Measurements from ENCODE around the gene NUP155.
"Not testable (repeated sequence)": the region's sequence is repeated elsewhere in the genome, so short reads cannot be mapped to it uniquely, and the experiment has no call there.

Gene NUP155

DNA sequence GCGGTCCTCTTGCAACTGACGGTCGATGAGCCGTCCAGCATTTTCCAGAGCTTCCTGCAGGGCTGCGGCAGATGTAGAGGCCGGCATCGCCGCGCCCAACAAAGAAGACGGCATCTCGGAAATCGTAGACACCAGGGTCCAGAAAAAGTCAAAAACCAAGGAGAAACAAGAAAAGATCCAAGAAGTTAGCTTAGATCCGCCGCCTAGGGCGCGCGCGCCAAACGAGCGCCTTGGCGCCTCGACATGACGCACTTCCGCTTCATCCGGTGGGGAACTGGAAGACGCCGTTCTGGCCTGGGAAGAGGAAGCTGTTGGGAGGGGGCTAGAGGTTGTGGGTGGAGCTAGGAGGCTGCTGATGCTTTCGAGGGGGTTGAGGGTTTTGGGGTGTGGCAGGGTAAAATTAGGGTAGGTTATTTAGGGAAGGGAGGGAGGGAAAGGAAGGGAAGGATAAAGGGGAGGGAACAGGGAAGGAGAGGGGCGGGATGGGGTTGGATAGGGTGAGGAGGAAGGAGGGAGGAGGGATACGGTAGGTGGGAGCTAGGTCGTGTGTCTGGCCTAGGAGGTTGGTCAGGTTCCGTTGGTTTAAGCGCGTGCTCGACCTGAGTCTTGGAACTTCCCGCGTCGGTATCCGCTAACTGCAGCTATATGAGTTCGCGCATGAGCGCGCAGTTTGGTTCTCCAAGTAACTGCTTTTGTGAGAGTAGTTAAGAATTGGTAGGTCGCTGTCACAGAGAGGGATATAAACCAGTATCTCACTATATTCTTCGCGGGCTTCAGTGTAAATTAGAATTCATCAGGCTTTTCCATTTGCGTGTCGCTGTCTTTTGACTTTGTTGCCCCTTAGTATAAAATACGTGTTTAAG is at the start of gene NUP155:
NUP155 (minus strand) TSS at position 243 of the 863 bp plus-strand sequence; CDS start at position 114, 129 bp downstream.
- H3K9ac ChIP-seq (ENCODE audit: low read length) = peak within 1 kb of the TSS; percentile 77
- H3K4me1 ChIP-seq (ENCODE audit: control insufficient read depth, insufficient read depth, low read length) = peaks cover 8% of the 10 kb centered on the region
- no peaks in the 10 kb centered on the region for H3K27me3 ChIP-seq (ENCODE audit: control insufficient read depth, insufficient read depth, low read length)
- H3K36me3 ChIP-seq (ENCODE audit: control insufficient read depth, insufficient read depth, low read length) = no peaks in the 10 kb centered on the region
- H3K27ac ChIP-seq (ENCODE audit: low read depth, low read length) = peak within 1 kb of the TSS; percentile 73
- H3K4me3 ChIP-seq (ENCODE audit: low read length) = peak within 1 kb of the TSS; percentile 92

DNA sequence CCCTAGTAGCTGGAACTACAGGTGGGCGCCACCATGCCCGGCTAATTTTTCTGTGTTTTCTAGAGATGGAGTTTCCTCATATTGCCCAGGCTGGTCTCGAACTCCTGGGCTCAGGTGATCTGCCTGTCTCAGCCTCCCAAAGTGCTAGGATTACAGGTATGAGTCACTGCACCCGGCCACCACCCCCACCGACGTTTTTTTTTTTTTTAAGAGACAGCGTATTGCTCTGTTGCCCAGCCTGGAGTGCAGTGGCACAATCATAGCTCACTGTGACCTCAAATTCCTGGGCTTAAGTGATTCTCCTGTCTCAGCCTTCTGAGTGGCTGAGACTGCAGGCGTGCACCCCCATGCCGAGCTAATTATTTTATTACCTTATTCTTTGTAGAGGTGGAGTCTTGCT is 46.4 kb upstream of the NUP155 start:
- no peak overlapping the region for H3K9ac ChIP-seq (ENCODE audit: low read length)
- no peak overlapping the region for H3K27ac ChIP-seq (ENCODE audit: low read depth, low read length)
- H3K4me1 ChIP-seq (ENCODE audit: control insufficient read depth, insufficient read depth, low read length) = no peaks in the 10 kb centered on the region
- H3K27me3 ChIP-seq (ENCODE audit: control insufficient read depth, insufficient read depth, low read length) = no peaks in the 10 kb centered on the region
- H3K36me3 ChIP-seq (ENCODE audit: control insufficient read depth, insufficient read depth, low read length) = no peaks in the 10 kb centered on the region
- no peak overlapping the region for H3K4me3 ChIP-seq (ENCODE audit: low read length)

DNA sequence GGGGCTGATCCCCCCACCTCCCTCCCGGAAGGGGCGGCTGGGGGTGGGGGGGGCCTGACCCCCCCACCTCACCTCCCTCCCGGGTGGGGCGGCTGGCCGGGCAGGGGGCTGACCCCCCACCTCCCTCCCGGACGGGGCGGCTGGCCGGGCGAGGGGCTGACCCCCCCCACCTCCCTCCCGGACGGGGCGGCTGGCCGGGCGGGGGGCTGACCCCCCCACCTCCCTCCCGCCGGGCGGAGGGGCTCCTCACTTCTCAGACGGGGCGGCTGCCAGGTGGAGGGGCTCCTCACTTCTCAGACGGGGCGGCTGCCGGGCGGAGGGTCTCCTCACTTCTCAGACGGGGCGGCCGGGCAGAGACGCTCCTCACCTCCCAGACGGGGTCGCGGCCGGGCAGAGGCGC is 44.5 kb upstream of the NUP155 start:
- not testable (repeated sequence) for H3K4me3 ChIP-seq (ENCODE audit: low read length); H3K27ac ChIP-seq (ENCODE audit: low read depth, low read length); H3K9ac ChIP-seq (ENCODE audit: low read length); H3K36me3 ChIP-seq (ENCODE audit: control insufficient read depth, insufficient read depth, low read length); H3K4me1 ChIP-seq (ENCODE audit: control insufficient read depth, insufficient read depth, low read length); H3K27me3 ChIP-seq (ENCODE audit: control insufficient read depth, insufficient read depth, low read length)

DNA sequence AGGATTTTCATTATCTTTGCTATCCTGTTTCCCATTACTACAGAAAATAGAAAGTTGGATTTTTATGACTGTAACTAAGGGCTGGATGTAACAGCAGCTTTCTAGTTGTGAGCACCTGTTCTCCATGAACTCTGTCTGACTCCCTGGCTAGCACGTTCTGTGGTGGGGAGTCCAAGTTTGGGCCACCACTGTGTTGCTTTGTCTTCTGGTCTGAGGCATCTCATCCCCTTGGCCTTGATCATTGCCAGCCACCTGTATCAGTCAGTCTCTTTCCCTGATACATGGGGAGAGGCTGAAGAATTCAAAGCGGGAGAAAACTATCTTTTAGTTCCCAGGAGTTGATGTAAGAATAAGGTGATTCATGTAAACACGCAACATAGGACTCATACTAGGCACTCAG is 41.6 kb upstream of the NUP155 start:
- Histone ChIP-seq H3K36me3 (ENCODE audit: control insufficient read depth, insufficient read depth, low read length) (no peaks in the 10 kb centered on the region), H3K4me3 (ENCODE audit: low read length) (no peak overlapping the region), H3K9ac (ENCODE audit: low read length) (no peak overlapping the region), H3K4me1 (ENCODE audit: control insufficient read depth, insufficient read depth, low read length) (no peaks in the 10 kb centered on the region), H3K27me3 (ENCODE audit: control insufficient read depth, insufficient read depth, low read length) (no peaks in the 10 kb centered on the region), H3K27ac (ENCODE audit: low read depth, low read length) (no peak overlapping the region)

DNA sequence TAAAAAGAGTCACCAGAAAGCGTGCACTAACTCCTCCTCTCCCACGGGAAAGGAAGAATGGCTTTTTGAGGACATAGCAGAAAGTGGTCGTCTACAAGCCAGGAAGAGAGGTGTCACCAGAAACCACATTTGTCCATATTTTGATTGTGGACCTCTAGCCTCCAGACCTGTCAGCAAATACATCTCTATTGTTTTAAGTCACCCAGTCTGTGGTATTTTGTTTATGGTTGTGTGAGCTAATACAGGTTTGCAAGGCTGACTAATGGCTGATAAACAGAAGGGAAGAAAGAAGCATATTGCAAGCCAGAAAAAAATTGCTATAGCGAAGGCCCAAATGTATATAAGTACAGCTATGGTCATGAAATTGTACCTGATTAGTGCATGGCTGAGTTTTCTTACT is 29.6 kb upstream of the NUP155 start:
- Histone ChIP-seq H3K4me1 (ENCODE audit: control insufficient read depth, insufficient read depth, low read length) (no peaks in the 10 kb centered on the region), H3K27ac (ENCODE audit: low read depth, low read length) (no peak overlapping the region), H3K4me3 (ENCODE audit: low read length) (no peak overlapping the region), H3K9ac (ENCODE audit: low read length) (no peak overlapping the region), H3K27me3 (ENCODE audit: control insufficient read depth, insufficient read depth, low read length) (no peaks in the 10 kb centered on the region), H3K36me3 (ENCODE audit: control insufficient read depth, insufficient read depth, low read length) (peaks cover 5% of the 10 kb centered on the region)

DNA sequence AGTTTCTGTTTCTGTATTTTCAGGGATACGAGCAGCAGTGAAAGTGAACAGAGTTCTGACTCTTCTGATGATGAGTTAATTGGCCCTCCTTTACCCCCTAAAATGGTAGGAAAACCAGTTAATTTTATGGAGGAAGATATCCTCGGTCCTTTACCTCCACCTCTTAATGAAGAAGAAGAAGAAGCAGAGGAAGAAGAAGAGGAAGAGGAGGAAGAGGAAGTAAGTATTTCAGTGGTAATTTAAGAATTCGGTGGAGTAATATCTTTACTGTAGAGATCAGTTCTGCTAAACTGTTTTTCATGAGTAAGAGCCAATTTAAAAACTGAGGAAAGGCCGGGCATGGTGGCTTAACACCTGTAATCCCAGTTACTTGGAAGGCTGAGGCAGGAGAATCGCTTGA is 25.4 kb upstream of the NUP155 start:
- no peaks in the 10 kb centered on the region for H3K4me1 ChIP-seq (ENCODE audit: control insufficient read depth, insufficient read depth, low read length)
- H3K27ac ChIP-seq (ENCODE audit: low read depth, low read length) = no peak overlapping the region
- no peak overlapping the region for H3K9ac ChIP-seq (ENCODE audit: low read length)
- H3K4me3 ChIP-seq (ENCODE audit: low read length) = no peak overlapping the region
- H3K27me3 ChIP-seq (ENCODE audit: control insufficient read depth, insufficient read depth, low read length) = no peaks in the 10 kb centered on the region
- peaks cover 4% of the 10 kb centered on the region for H3K36me3 ChIP-seq (ENCODE audit: control insufficient read depth, insufficient read depth, low read length)

DNA sequence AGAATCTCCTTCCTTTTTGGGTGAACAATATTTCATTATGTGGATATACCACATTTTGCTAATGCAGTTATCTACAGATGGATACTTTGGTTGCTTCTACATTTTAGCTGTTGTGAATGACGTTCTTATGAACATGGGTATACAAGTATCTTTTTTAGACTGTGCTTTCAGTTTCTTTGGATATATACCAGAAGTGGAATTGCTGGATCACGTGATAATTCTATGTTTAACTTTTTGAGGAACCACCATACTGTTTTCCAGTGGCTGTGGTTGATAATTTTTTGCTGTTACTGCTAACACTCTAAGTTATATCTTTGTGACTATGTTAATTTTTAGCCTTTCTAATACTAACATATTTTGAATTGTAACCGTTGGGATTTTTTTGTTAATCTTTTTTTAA is 20.7 kb upstream of the NUP155 start:
- no peak overlapping the region for H3K4me3 ChIP-seq (ENCODE audit: low read length)
- H3K36me3 ChIP-seq (ENCODE audit: control insufficient read depth, insufficient read depth, low read length) = peaks cover 4% of the 10 kb centered on the region
- no peaks in the 10 kb centered on the region for H3K27me3 ChIP-seq (ENCODE audit: control insufficient read depth, insufficient read depth, low read length)
- no peaks in the 10 kb centered on the region for H3K4me1 ChIP-seq (ENCODE audit: control insufficient read depth, insufficient read depth, low read length)
- H3K27ac ChIP-seq (ENCODE audit: low read depth, low read length) = no peak overlapping the region
- H3K9ac ChIP-seq (ENCODE audit: low read length) = no peak overlapping the region

DNA sequence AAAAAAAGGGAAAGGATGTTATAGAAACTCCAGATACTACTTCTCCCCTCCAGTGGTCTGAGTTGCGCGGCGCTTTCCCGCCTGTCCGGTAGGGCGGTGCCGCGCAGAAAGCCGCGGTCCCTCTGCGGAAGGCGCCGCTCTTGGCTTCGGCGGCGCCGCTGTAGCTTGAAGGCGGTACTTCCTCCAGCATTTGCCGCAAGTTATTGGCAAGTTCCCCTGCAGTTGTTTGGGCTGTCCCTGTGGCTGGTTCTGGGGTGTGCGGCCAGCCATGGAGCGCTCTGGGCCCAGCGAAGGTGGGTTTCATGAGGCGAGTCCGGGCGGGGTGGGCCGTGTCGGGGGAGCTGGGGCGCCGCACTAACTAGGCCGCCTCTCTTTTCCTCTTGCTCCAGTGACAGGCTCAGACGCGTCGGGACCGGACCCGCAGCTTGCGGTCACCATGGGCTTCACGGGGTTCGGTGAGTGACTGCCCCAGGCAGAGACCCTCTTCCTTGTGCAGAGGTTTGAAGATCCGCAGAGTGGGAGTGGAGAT is 8.3 kb upstream of the NUP155 start, which contains the start of gene WDR70:
WDR70 (plus strand) TSS at position 219 of the 529 bp plus-strand sequence; CDS start at position 269, 50 bp downstream.
- H3K36me3 ChIP-seq (ENCODE audit: control insufficient read depth, insufficient read depth, low read length); H3K9ac ChIP-seq (ENCODE audit: low read length); H3K27me3 ChIP-seq (ENCODE audit: control insufficient read depth, insufficient read depth, low read length); H3K4me1 ChIP-seq (ENCODE audit: control insufficient read depth, insufficient read depth, low read length): not testable (repeated sequence)
- H3K27ac ChIP-seq (ENCODE audit: low read depth, low read length) = peak within 1 kb of the TSS; percentile 10
- peak within 1 kb of the TSS; percentile 82 for H3K4me3 ChIP-seq (ENCODE audit: low read length)

DNA sequence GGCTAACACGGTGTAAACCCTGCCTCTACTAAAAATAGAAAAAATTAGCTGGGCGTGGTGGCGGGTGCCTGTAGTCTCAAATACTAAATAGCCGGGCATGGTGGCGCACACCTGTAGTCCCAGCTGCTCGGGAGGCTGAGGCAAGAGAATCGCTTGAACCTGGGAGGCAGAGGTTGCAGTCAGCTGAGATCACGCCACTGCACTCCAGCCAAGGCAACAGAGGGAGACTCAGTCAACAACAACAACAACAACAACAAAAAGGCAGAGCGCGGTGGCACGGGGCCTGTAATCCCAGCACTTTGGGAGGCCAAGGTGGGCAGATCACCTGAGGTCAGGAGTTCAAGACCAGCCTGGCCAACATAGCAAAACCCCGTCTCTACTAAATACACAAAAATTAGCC is 7.2 kb upstream of the NUP155 start:
- H3K27me3 ChIP-seq (ENCODE audit: control insufficient read depth, insufficient read depth, low read length); H3K36me3 ChIP-seq (ENCODE audit: control insufficient read depth, insufficient read depth, low read length); H3K27ac ChIP-seq (ENCODE audit: low read depth, low read length); H3K4me1 ChIP-seq (ENCODE audit: control insufficient read depth, insufficient read depth, low read length); H3K9ac ChIP-seq (ENCODE audit: low read length); H3K4me3 ChIP-seq (ENCODE audit: low read length): not testable (repeated sequence)

DNA sequence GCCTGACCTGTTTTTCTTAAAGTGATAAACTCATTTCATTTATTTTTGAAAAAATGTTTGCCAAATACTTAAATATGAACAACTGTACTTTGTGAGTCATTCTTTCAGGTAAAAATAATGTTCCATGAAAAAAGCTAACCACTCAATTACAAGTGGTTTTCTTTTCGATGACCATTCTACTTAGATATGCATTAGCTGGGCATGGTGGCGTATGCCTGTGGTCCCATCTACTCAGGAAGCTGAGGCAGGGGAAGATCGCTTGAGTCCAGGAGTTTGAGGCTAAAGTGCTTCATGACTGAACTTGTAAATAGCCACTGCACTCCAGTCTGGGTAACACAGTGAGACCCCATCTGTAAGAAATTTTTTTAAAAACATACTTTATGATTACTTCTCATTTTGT is 4.2 kb upstream of the NUP155 start:
- H3K27me3 ChIP-seq (ENCODE audit: control insufficient read depth, insufficient read depth, low read length) = no peaks in the 10 kb centered on the region
- no peak overlapping the region for H3K4me3 ChIP-seq (ENCODE audit: low read length)
- H3K27ac ChIP-seq (ENCODE audit: low read depth, low read length) = no peak overlapping the region
- H3K36me3 ChIP-seq (ENCODE audit: control insufficient read depth, insufficient read depth, low read length) = no peaks in the 10 kb centered on the region
- H3K9ac ChIP-seq (ENCODE audit: low read length) = no peak overlapping the region
- H3K4me1 ChIP-seq (ENCODE audit: control insufficient read depth, insufficient read depth, low read length) = no peaks in the 10 kb centered on the region

DNA sequence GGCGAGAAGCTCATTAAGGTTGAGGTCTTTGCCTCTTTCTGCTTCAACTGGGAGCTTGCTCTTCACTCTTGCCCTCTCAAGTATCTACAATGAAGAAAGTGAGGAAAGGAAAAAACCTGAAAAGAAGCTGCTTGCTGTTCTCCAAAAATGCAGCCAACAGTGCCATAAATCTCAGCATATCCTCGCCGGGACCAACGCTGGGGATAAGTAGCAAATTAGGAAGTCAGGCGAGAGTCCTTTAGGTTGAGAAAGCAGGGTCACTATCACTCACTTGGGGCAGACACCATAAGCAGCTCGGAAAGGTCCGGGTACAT is 399 bp downstream of the NUP155 start:
- Histone ChIP-seq H3K9ac (ENCODE audit: low read length) (peak overlapping the region; percentile 77), H3K27me3 (ENCODE audit: control insufficient read depth, insufficient read depth, low read length) (no peaks in the 10 kb centered on the region), H3K4me3 (ENCODE audit: low read length) (peak overlapping the region; percentile 92), H3K4me1 (ENCODE audit: control insufficient read depth, insufficient read depth, low read length) (peaks cover 8% of the 10 kb centered on the region), H3K36me3 (ENCODE audit: control insufficient read depth, insufficient read depth, low read length) (no peaks in the 10 kb centered on the region), H3K27ac (ENCODE audit: low read depth, low read length) (peak overlapping the region; percentile 73)

DNA sequence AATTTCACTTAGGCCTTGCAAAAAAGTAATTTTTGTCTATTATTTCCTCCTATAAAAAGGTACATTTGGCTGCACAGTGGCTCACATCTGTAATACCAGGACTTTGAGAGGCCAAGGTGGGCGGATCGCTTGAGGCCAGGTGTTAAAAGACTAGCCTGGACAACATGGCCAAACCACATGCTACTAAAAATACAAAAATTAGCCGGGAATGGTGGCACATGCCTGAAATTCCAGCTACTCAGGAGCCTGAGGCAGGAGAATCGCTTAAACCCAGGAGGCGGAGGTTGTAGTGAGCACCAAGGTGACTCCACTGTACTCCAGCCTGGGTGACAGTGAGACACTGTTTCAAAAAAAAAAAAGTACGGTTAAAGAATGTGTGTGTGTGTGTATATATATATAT is 15.7 kb downstream of the NUP155 start:
- Histone ChIP-seq H3K27me3 (ENCODE audit: control insufficient read depth, insufficient read depth, low read length) (no peaks in the 10 kb centered on the region), H3K9ac (ENCODE audit: low read length) (no peak overlapping the region), H3K4me1 (ENCODE audit: control insufficient read depth, insufficient read depth, low read length) (no peaks in the 10 kb centered on the region), H3K27ac (ENCODE audit: low read depth, low read length) (no peak overlapping the region), H3K4me3 (ENCODE audit: low read length) (no peak overlapping the region), H3K36me3 (ENCODE audit: control insufficient read depth, insufficient read depth, low read length) (peaks cover 12% of the 10 kb centered on the region)

DNA sequence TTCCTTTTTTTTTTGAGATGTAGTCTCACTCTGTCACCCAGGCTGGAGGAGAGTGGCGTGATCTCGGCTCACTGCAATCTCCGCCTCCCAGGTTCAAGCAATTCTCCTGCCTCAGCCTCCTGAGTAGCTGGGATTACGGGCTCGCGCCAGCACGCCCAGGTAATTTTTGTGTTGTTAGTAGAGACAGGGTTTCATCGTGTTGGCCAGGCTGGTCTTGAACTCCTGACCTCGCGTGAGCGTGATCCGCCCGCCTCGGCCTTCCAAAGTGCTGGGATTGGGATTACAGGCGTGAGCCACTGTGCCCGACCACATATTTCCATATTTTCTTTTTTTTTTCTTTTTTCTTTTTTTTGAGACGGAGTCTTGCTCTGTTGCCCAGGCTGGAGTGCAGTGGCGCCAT is 28.2 kb downstream of the NUP155 start:
- H3K36me3 ChIP-seq (ENCODE audit: control insufficient read depth, insufficient read depth, low read length) = peaks cover 14% of the 10 kb centered on the region

More for the DNA sequence above, 28.2 kb downstream of the NUP155 start:
- not testable (repeated sequence) for H3K4me1 ChIP-seq (ENCODE audit: control insufficient read depth, insufficient read depth, low read length); H3K27ac ChIP-seq (ENCODE audit: low read depth, low read length); H3K9ac ChIP-seq (ENCODE audit: low read length); H3K4me3 ChIP-seq (ENCODE audit: low read length); H3K27me3 ChIP-seq (ENCODE audit: control insufficient read depth, insufficient read depth, low read length)
